ENCODE data around the gene LRRC66. TPM values are rescaled to one million over a fixed set of nuclear protein-coding genes. Genes with fewer than 3 reads are reported as not detected.

Gene LRRC66
- total and polyA plus RNA-seq, 12 donors = 0.08 to 1.5 (median 0.26) TPM; not detected in 1

GRCh38 chr4:52032005-52032404 is 11.8 kb upstream of the LRRC66 start:
- no peak for DNase-seq
- intact Hi-C loops (cut with DNase I) = loop anchor here in 1 of 10 donors (10.0 kb wide), 1 partner anchor 187 kb away; the partner anchor contains the start of gene DCUN1D4
- no peak overlapping the region for H3K4me3 ChIP-seq
- H3K9me3 ChIP-seq = no peaks in the 10 kb centered on the region
- H3K27ac ChIP-seq = no peak overlapping the region
- no peaks in the 10 kb centered on the region for H3K27me3 ChIP-seq
- no peak for ATAC-seq
- peaks cover 0 to 33% (median 16%) of the 10 kb centered on the region in 9 donors for H3K4me1 ChIP-seq
- H3K36me3 ChIP-seq = peaks cover 0 to 63% (median 29%) of the 10 kb centered on the region in 9 donors
- TF ChIP-seq CTCF (IDR thresholded peaks at IDR 0.05) = no peak
- WGBS, 2 donors = 88 to 90% methylated on average over 1 of the region's 1 CpG

- intact Hi-C loops (cut with DNase I) = loop anchor here in 6 of 10 donors (5.0 to 10.0 kb wide), 3 partner anchors 132 to 184 kb away; partner anchors contain the start of gene DCUN1D4 (in 1 of the 6)
- WGBS, 2 donors = 95 to 97% methylated on average over 1 of the region's 1 CpG
- Histone ChIP-seq H3K4me3 (no peak overlapping the region), H3K4me1 (peaks cover 0 to 9% (median 0%) of the 10 kb centered on the region in 9 donors), H3K27me3 (no peaks in the 10 kb centered on the region), H3K9me3 (no peaks in the 10 kb centered on the region), H3K27ac (no peak overlapping the region), H3K36me3 (peaks cover 0 to 90% (median 31%) of the 10 kb centered on the region in 9 donors)
- ATAC-seq (no peak), DNase-seq (no peak)
- TF ChIP-seq CTCF (IDR thresholded peaks at IDR 0.05) = no peak
These were observed 8.8 kb upstream of the LRRC66 start for GRCh38 chr4:52028970-52029369.

GRCh38 chr4:52017814-52018213 is 2.3 kb downstream of the LRRC66 start:
- H3K27me3 ChIP-seq = no peaks in the 10 kb centered on the region
- H3K9me3 ChIP-seq = no peaks in the 10 kb centered on the region
- H3K4me1 ChIP-seq = peaks cover 0 to 10% (median 0%) of the 10 kb centered on the region in 9 donors
- DNase-seq = no peak
- H3K36me3 ChIP-seq = peaks cover 0 to 75% (median 7%) of the 10 kb centered on the region in 9 donors
- 38 to 44% methylated on average over 1 of the region's 1 CpG for WGBS, 2 donors
- TF ChIP-seq CTCF (IDR thresholded peaks at IDR 0.05) = no peak
- intact Hi-C loops (cut with DNase I) = loop anchor here in 2 of 10 donors (5.0 to 10.0 kb wide), 2 partner anchors 123 to 176 kb away; partner anchors contain the start of gene DCUN1D4 (in 1 of the 2)
- no peak for ATAC-seq
- no peak overlapping the region for H3K27ac ChIP-seq
- no peak overlapping the region for H3K4me3 ChIP-seq

GRCh38 chr4:52016981-52017380 is 3.2 kb downstream of the LRRC66 start:
- TF ChIP-seq CTCF (IDR thresholded peaks at IDR 0.05) = no peak
- intact Hi-C loops (cut with DNase I) = loop anchor here in 2 of 10 donors (5.0 to 10.0 kb wide), 2 partner anchors 122 to 175 kb away; partner anchors contain the start of gene DCUN1D4 (in 1 of the 2)
- Histone ChIP-seq H3K4me1 (peaks cover 0 to 10% (median 0%) of the 10 kb centered on the region in 9 donors), H3K36me3 (peaks cover 0 to 75% (median 0%) of the 10 kb centered on the region in 9 donors), H3K27me3 (no peaks in the 10 kb centered on the region), H3K27ac (no peak overlapping the region), H3K9me3 (no peaks in the 10 kb centered on the region), H3K4me3 (no peak overlapping the region)
- no peak for DNase-seq
- ATAC-seq = no peak
- 87% methylated on average over 3 of the region's 3 CpGs for WGBS, 2 donors
